ENCODE measurements around the gene GOLPH3L.
"Not testable (repeated sequence)": the region's sequence is repeated elsewhere in the genome, so short reads cannot be mapped to it uniquely, and the experiment has no call there.

Gene GOLPH3L

GRCh38 chr1:150620919-150621318 is 76.0 kb downstream of the GOLPH3L start:
- Histone ChIP-seq H3K9ac (ENCODE audit: low read length in 5 of 5) (peak overlapping the region in 1 of 5 donors; percentile 63), H3K9me3 (ENCODE audit: control insufficient read depth in 5 of 5, low read length in 5 of 5) (no peaks in the 10 kb centered on the region), H3K27ac (ENCODE audit: low read depth, low read length) (peak overlapping the region; percentile 78), H3K27me3 (ENCODE audit: control insufficient read depth in 5 of 5, insufficient read depth in 4 of 5, low read length in 5 of 5) (no peaks in the 10 kb centered on the region), H3K4me3 (ENCODE audit: low read depth in 1 of 5, low read length in 5 of 5) (no peak overlapping the region), H3K36me3 (ENCODE audit: control insufficient read depth in 5 of 5, insufficient read depth in 5 of 5, low read length in 5 of 5) (peaks cover 16 to 45% (median 30%) of the 10 kb centered on the region in 5 donors), H3K4me1 (ENCODE audit: control insufficient read depth in 5 of 5, insufficient read depth in 5 of 5, low read length in 5 of 5) (peaks cover 4 to 45% (median 35%) of the 10 kb centered on the region in 5 donors)

GRCh38 chr1:150619576-150620509 is 77.1 kb downstream of the GOLPH3L start:
- H3K9ac ChIP-seq (ENCODE audit: low read length in 5 of 5): peak overlapping the region in 4 of 5 donors; percentile 14 to 63 (median 58)
- peaks cover 4 to 45% (median 35%) of the 10 kb centered on the region in 5 donors for H3K4me1 ChIP-seq (ENCODE audit: control insufficient read depth in 5 of 5, insufficient read depth in 5 of 5, low read length in 5 of 5)
- H3K27ac ChIP-seq (ENCODE audit: low read depth, low read length): peak overlapping the region; percentile 78

DNA sequence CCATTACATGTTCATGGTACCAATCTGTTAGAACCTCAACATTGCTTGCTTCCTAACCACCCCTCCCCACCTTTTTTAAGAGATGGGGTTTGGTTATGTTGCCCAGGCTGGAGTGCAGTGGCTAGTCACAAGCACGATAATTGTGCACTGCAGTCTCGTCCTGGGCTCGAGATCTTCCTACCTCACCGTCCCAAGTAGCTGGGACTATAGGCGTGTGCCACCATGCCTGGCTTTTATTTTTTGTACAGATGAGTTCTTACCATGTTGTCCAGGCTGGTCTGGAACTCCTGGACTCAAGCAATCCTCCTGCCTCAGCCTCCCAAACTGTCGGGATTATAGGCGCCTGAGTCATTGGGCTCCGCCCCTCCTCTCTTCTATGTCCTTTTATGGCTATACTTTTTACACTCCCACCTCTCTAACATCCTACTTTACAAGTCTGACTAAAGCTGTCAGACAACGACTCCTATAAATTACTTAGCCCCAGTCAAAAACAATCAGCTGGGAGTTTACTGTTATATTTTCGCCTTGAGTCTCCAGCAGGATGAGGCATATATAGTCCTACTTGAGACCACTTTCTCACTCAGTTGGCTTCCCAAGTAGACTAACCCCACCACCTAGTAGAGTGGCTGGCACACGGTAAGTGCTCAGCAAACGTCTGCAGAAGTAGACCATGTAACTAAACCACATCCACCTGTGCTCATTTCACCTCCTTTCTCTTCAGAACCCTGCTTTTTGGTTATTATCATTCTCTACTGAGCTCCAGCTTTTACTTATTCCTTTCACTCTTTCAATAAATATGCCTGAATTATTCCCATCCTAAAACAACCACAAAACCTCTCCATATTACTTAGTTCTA is 81.4 kb downstream of the GOLPH3L start:
- Histone ChIP-seq H3K4me1 (ENCODE audit: control insufficient read depth in 5 of 5, insufficient read depth in 5 of 5, low read length in 5 of 5) (peaks cover 10 to 51% (median 47%) of the 10 kb centered on the region in 5 donors), H3K9ac (ENCODE audit: low read length in 5 of 5) (no peak overlapping the region), H3K9me3 (ENCODE audit: control insufficient read depth in 5 of 5, low read length in 5 of 5) (no peaks in the 10 kb centered on the region), H3K36me3 (ENCODE audit: control insufficient read depth in 5 of 5, insufficient read depth in 5 of 5, low read length in 5 of 5) (peaks cover 0 to 14% (median 3%) of the 10 kb centered on the region in 5 donors), H3K27ac (ENCODE audit: low read depth, low read length) (no peak overlapping the region), H3K27me3 (ENCODE audit: control insufficient read depth in 5 of 5, insufficient read depth in 4 of 5, low read length in 5 of 5) (no peaks in the 10 kb centered on the region), H3K4me3 (ENCODE audit: low read depth in 1 of 5, low read length in 5 of 5) (no peak overlapping the region)

More at GRCh38 chr1:150619576-150620509, 77.1 kb downstream of the GOLPH3L start:
- Histone ChIP-seq H3K36me3 (ENCODE audit: control insufficient read depth in 5 of 5, insufficient read depth in 5 of 5, low read length in 5 of 5) (peaks cover 8 to 34% (median 22%) of the 10 kb centered on the region in 5 donors), H3K27me3 (ENCODE audit: control insufficient read depth in 5 of 5, insufficient read depth in 4 of 5, low read length in 5 of 5) (no peaks in the 10 kb centered on the region), H3K4me3 (ENCODE audit: low read depth in 1 of 5, low read length in 5 of 5) (peak overlapping the region in 1 of 5 donors; percentile 12), H3K9me3 (ENCODE audit: control insufficient read depth in 5 of 5, low read length in 5 of 5) (no peaks in the 10 kb centered on the region)

DNA sequence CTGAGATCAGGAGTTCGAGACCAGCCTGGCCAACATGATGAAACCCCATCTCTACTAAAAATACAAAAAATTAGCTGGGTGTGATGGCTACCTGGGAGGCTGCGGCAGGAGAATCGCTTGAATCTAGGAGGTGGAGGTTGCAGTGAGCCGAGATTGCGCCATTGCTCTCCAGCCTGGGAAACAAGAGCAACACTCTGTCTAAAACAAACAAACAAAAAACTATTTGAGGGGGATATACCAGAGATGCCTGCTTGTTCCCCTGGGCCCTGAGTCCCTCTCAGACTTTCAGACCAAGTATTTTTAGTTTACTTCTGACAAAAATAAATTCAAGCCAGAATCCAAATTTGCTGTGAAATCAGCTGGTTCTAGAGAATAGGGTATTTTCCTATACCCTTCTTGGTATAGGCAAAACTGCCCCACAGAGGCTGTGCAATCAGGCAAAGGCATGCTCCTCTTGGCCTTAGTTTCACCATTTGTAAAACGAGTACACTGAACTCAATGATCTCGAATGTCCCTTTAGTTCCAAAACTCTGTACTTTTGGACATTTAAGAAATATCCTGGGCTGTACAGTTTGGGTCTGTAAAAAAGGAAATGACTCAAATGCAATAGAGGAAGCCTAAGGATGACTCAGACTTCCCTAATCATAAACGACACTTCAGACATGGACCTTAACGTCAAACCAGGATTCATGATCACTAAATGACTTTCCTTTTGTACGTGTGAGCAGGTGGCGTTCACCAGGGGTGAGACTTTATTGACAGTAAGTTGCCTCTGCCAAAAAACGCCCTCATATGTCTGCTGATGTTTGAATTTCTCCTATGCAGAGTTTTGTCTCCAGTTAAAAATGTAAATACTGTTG is 83.7 kb downstream of the GOLPH3L start:
- Histone ChIP-seq H3K36me3 (ENCODE audit: control insufficient read depth in 5 of 5, insufficient read depth in 5 of 5, low read length in 5 of 5) (peaks cover 0 to 12% (median 3%) of the 10 kb centered on the region in 5 donors), H3K4me1 (ENCODE audit: control insufficient read depth in 5 of 5, insufficient read depth in 5 of 5, low read length in 5 of 5) (peaks cover 6 to 47% (median 34%) of the 10 kb centered on the region in 5 donors), H3K4me3 (ENCODE audit: low read depth in 1 of 5, low read length in 5 of 5) (peak overlapping the region in 3 of 5 donors; percentile 18 to 40 (median 35)), H3K9me3 (ENCODE audit: control insufficient read depth in 5 of 5, low read length in 5 of 5) (no peaks in the 10 kb centered on the region), H3K27ac (ENCODE audit: low read depth, low read length) (peak overlapping the region; percentile 90), H3K27me3 (ENCODE audit: control insufficient read depth in 5 of 5, insufficient read depth in 4 of 5, low read length in 5 of 5) (no peaks in the 10 kb centered on the region), H3K9ac (ENCODE audit: low read length in 5 of 5) (peak overlapping the region in 4 of 5 donors; percentile 51 to 63 (median 55))

GRCh38 chr1:150612014-150612345 is 85.0 kb downstream of the GOLPH3L start:
- H3K27ac ChIP-seq (ENCODE audit: low read depth, low read length): peak overlapping the region; percentile 90
- peak overlapping the region in 2 of 5 donors; percentile 2 to 3 for H3K4me3 ChIP-seq (ENCODE audit: low read depth in 1 of 5, low read length in 5 of 5)
- peaks cover 0 to 8% (median 3%) of the 10 kb centered on the region in 5 donors for H3K36me3 ChIP-seq (ENCODE audit: control insufficient read depth in 5 of 5, insufficient read depth in 5 of 5, low read length in 5 of 5)
- peak overlapping the region in 3 of 5 donors; percentile 6 to 46 (median 28) for H3K9ac ChIP-seq (ENCODE audit: low read length in 5 of 5)
- H3K4me1 ChIP-seq (ENCODE audit: control insufficient read depth in 5 of 5, insufficient read depth in 5 of 5, low read length in 5 of 5): peaks cover 6 to 47% (median 34%) of the 10 kb centered on the region in 5 donors
- H3K27me3 ChIP-seq (ENCODE audit: control insufficient read depth in 5 of 5, insufficient read depth in 4 of 5, low read length in 5 of 5): no peaks in the 10 kb centered on the region
- H3K9me3 ChIP-seq (ENCODE audit: control insufficient read depth in 5 of 5, low read length in 5 of 5): no peaks in the 10 kb centered on the region

GRCh38 chr1:150610576-150610975 is 86.4 kb downstream of the GOLPH3L start:
- Histone ChIP-seq H3K36me3 (ENCODE audit: control insufficient read depth in 5 of 5, insufficient read depth in 5 of 5, low read length in 5 of 5) (peaks cover 0 to 2% (median 0%) of the 10 kb centered on the region in 5 donors), H3K27me3 (ENCODE audit: control insufficient read depth in 5 of 5, insufficient read depth in 4 of 5, low read length in 5 of 5) (no peaks in the 10 kb centered on the region), H3K9ac (ENCODE audit: low read length in 5 of 5) (no peak overlapping the region), H3K4me1 (ENCODE audit: control insufficient read depth in 5 of 5, insufficient read depth in 5 of 5, low read length in 5 of 5) (peaks cover 6 to 47% (median 34%) of the 10 kb centered on the region in 5 donors), H3K4me3 (ENCODE audit: low read depth in 1 of 5, low read length in 5 of 5) (no peak overlapping the region), H3K27ac (ENCODE audit: low read depth, low read length) (peak overlapping the region; percentile 80), H3K9me3 (ENCODE audit: control insufficient read depth in 5 of 5, low read length in 5 of 5) (no peaks in the 10 kb centered on the region)

DNA sequence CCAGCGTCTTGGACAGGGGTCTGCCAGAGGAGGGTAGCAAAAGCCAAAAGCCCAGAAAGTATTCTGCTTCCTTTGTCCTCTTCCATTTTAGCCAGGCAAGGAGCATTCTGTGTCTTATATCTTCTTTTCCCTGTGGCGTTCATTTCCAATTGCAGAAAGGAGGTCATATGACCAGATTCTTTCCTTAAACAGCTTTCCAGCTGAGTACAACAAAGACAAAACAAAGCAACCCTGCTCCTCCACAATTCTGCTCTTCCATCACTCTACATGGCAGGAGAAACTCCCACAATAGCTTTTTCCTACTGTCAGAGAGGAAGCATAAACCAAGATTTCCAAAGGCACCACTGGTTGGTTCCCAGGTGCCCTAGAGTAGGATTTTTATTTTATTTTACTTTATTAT is 87.2 kb downstream of the GOLPH3L start:
- Histone ChIP-seq H3K27me3 (ENCODE audit: control insufficient read depth in 5 of 5, insufficient read depth in 4 of 5, low read length in 5 of 5) (no peaks in the 10 kb centered on the region), H3K9ac (ENCODE audit: low read length in 5 of 5) (peak overlapping the region in 2 of 5 donors; percentile 43 to 51), H3K4me1 (ENCODE audit: control insufficient read depth in 5 of 5, insufficient read depth in 5 of 5, low read length in 5 of 5) (peaks cover 6 to 52% (median 34%) of the 10 kb centered on the region in 5 donors), H3K4me3 (ENCODE audit: low read depth in 1 of 5, low read length in 5 of 5) (no peak overlapping the region), H3K9me3 (ENCODE audit: control insufficient read depth in 5 of 5, low read length in 5 of 5) (no peaks in the 10 kb centered on the region), H3K27ac (ENCODE audit: low read depth, low read length) (peak overlapping the region; percentile 62), H3K36me3 (ENCODE audit: control insufficient read depth in 5 of 5, insufficient read depth in 5 of 5, low read length in 5 of 5) (peaks cover 0 to 2% (median 0%) of the 10 kb centered on the region in 5 donors)

DNA sequence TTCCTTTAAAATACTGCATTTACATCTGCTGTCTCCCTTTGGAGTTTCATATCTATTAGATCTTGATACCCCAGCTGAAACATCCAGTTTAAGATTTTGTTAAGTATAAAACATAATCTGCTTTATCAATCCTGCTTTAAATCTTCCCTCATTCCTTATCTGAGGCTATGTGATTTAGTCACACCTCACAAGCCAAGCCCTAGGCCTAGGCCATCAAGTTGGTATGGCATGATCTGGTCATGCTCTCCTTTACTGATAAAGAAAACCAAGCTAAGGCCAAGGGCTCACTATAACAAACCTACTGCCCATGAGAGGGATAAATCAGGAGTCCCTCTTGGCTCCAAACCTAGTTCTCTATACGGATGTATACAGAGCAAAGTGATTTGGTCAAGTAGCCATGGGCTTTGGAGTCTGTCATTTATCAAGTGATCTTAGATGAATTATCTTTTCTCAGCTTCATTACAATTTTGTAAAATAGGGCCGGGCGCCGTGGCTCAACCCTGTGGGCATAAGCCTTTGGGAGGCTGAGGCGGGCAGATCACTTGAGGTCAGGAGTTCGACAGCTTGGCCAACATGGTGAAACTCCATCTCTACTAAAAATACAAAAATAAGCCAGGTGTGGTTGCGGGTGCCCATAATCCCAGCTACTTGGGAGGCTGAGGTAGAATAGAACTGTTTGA is 90.4 kb downstream of the GOLPH3L start:
- no peaks in the 10 kb centered on the region for H3K9me3 ChIP-seq (ENCODE audit: control insufficient read depth in 5 of 5, low read length in 5 of 5)
- no peak overlapping the region for H3K9ac ChIP-seq (ENCODE audit: low read length in 5 of 5)
- peaks cover 6 to 30% (median 19%) of the 10 kb centered on the region in 5 donors for H3K4me1 ChIP-seq (ENCODE audit: control insufficient read depth in 5 of 5, insufficient read depth in 5 of 5, low read length in 5 of 5)
- no peaks in the 10 kb centered on the region for H3K36me3 ChIP-seq (ENCODE audit: control insufficient read depth in 5 of 5, insufficient read depth in 5 of 5, low read length in 5 of 5)
- H3K4me3 ChIP-seq (ENCODE audit: low read depth in 1 of 5, low read length in 5 of 5): no peak overlapping the region
- H3K27ac ChIP-seq (ENCODE audit: low read depth, low read length): no peak overlapping the region
- no peaks in the 10 kb centered on the region for H3K27me3 ChIP-seq (ENCODE audit: control insufficient read depth in 5 of 5, insufficient read depth in 4 of 5, low read length in 5 of 5)

DNA sequence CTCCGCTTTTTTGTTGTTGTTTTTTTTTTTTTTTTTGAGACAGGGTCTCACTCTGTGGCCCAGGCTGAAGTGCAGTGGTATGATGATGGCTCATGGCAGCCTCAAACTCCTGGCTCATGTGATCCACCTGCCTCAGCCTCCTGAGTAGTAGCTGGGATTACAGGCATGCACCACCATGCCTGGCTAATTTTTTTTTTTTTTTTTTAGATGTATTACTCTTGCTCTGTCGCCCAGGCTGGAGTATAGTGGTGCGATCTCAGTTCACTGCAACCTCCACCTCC is 91.6 kb downstream of the GOLPH3L start:
- not testable (repeated sequence) for H3K4me3 ChIP-seq (ENCODE audit: low read depth in 1 of 5, low read length in 5 of 5); H3K27me3 ChIP-seq (ENCODE audit: control insufficient read depth in 5 of 5, insufficient read depth in 4 of 5, low read length in 5 of 5); H3K36me3 ChIP-seq (ENCODE audit: control insufficient read depth in 5 of 5, insufficient read depth in 5 of 5, low read length in 5 of 5); H3K9ac ChIP-seq (ENCODE audit: low read length in 5 of 5); H3K9me3 ChIP-seq (ENCODE audit: control insufficient read depth in 5 of 5, low read length in 5 of 5)
- Histone ChIP-seq H3K4me1 (ENCODE audit: control insufficient read depth in 5 of 5, insufficient read depth in 5 of 5, low read length in 5 of 5) (peaks cover 0 to 21% (median 15%) of the 10 kb centered on the region in 5 donors), H3K27ac (ENCODE audit: low read depth, low read length) (peak overlapping the region; percentile 77)

Measured in subcutaneous abdominal adipose tissue (tissue), 5 donors.